Activated T-cell treated with anti-CD3 and anti-CD28 coated beads, Interleukin-2, amount 50 U/mL, for 4 hours (primary cell): ENCODE data around the gene FPGS. TPM values are rescaled to one million over a fixed set of nuclear protein-coding genes. Genes with fewer than 3 reads are reported as not detected.
"Not testable (repeated sequence)": the region's sequence is repeated elsewhere in the genome, so short reads cannot be mapped to it uniquely, and the experiment has no call there.

Source experiments
- ATAC-seq, 2 donors: fragments of 200-7000 bp; cut with Tn5 transposase; one replicate each; pipeline ENCODE4 v1.10.0; 2021
- DNase-seq: peaks from one replicate; pipeline ENCODE4 v3.0.0-alpha.2; 2020
- H3K27me3 Mint-ChIP-seq: one replicate; pipeline ENCODE4 v1.8.0; 2021; ENCODE audit warnings: low read depth, mixed read lengths
- H3K36me3 Mint-ChIP-seq: one replicate; pipeline ENCODE4 v1.8.0; 2022; ENCODE audit warnings: mixed read lengths; ENCODE audit not compliant: insufficient read depth
- H3K4me1 Mint-ChIP-seq: one replicate; pipeline ENCODE4 v1.8.0; 2021; ENCODE audit warnings: low read depth, mixed read lengths
- H3K4me3 Mint-ChIP-seq: one replicate; pipeline ENCODE4 v1.8.0; 2021; ENCODE audit warnings: mild to moderate bottlenecking, moderate library complexity, mixed read lengths
- H3K9me3 Mint-ChIP-seq: one replicate; pipeline ENCODE4 v1.8.0; 2021; ENCODE audit warnings: mixed read lengths
- total RNA-seq, 3 donors: library from RNA; stranded (reverse); gene quantifications; one replicate each; pipeline ENCODE4 v1.2.1, GENCODE V29; 2021

FPGS gene
- total RNA-seq, 3 donors from 2014 or later = 137 to 149 (median 141) TPM

DNA sequence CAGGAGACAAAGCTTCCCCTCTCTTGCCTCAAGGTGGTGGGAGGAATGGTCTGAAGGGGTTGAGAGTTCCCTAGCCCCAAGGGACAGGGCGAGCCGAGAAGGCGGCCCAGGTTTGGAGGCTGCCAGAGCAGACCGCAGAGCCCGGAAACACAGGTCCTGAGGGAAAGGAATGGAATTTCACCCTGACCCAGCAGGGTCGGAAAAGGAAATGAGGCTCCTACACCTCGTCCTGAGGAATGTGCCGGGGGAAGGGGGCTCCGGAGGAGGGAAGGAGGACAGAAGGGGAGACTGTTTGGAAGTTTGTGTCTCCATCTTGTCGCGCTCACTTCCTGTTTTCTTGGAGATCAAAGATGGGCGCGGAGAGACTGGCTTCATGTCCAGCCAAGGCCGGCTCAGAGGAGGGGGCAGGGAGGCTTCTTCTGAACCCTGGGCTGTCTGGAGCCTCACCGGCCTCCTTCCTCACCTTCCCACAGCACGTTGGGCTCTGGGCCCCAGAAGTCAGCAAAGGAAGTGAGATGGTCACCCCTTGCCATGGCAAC lies 42.2 kb downstream of the FPGS start:
- ATAC-seq (no peak), DNase-seq (no peak)
- Mint-ChIP-seq H3K4me1 (no peaks in the 10 kb centered on the region), H3K9me3 (peaks cover 12% of the 10 kb centered on the region), H3K36me3 (peaks cover 2% of the 10 kb centered on the region), H3K4me3 (no peak overlapping the region), H3K27me3 (no peaks in the 10 kb centered on the region)

DNA sequence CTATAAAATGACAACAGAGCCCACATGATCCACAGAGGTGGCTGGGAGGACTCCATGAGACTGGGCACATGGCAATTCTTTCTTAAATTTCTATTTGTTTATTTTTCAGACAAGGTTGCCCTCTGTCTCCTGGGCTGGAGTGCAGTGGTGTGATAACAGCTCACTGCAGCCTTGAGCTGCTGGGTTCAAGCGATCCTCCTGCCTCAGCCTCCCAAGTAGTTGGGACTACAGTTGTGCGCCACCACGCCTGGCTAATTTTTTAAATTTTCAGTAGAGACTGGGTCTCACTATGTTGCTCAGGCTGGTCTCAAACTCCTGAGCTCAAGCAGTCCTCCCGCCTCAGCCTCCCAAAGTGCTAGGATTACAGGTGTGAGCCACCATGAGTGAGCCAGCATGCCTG lies 42.9 kb downstream of the FPGS start:
- H3K36me3 Mint-ChIP-seq, H3K4me3 Mint-ChIP-seq, H3K27me3 Mint-ChIP-seq, ATAC-seq, H3K4me1 Mint-ChIP-seq, DNase-seq: not testable (repeated sequence)
- H3K9me3 Mint-ChIP-seq = peaks cover 12% of the 10 kb centered on the region

DNA sequence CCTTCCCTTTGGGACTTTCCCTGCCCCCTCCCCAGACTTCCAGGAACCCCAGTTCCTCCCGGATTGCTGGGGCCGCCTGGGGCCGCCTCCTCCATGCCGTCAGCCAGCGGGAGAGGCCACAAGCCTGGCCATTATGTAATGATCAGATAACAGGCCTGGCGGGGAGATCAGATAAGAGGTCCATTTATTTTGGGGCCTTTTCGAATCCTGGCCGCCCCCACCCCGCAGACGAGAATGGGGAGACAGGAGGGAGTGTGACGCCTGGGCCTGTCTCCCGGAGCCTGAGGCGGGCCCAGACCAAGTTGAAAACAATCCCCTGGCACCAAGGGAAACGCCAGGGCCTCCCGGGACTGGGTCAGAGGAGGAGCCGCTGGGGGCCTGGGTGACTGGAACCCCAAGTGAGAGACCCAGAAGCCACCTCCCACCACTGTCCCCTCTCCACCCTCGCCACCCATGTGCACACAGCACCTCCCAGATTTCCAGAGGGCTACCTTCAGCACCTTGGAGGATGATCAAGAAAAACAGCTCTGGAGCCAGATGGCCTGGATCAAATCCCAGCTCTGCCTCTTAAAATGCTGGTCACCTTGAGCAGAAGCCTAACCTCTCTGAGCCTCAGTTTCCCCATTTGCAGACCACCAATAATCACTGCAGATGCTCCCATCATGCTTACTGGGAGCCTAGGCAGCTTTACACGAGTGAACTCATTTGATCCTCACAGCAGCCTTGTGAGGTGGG lies 43.9 kb downstream of the FPGS start:
- no peaks in the 10 kb centered on the region for H3K4me1 Mint-ChIP-seq
- H3K4me3 Mint-ChIP-seq = no peak overlapping the region

DNA sequence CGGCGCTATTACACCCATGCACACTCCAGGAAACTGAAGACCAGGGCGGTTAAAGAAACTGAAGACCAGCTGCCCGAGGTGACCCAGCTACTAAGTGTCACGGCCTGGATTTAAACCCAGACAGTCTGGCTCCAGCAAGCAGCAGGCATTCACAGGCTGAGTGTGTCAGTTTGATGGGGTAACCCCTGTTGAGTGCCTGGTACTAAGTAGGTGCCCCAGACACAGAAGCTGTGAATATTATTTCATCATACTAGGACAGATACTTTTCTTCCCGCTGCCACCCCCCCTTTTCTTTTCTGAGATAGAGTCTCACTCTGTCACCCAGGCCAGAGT lies 44.5 kb downstream of the FPGS start:
- H3K27me3 Mint-ChIP-seq = no peaks in the 10 kb centered on the region
- DNase-seq (no peak), ATAC-seq (no peak)
- peaks cover 3% of the 10 kb centered on the region for H3K4me1 Mint-ChIP-seq
- peaks cover 12% of the 10 kb centered on the region for H3K9me3 Mint-ChIP-seq
- no peak overlapping the region for H3K4me3 Mint-ChIP-seq
- H3K36me3 Mint-ChIP-seq = peaks cover 7% of the 10 kb centered on the region

More for the DNA sequence above, 43.9 kb downstream of the FPGS start:
- H3K36me3 Mint-ChIP-seq = peaks cover 7% of the 10 kb centered on the region
- H3K27me3 Mint-ChIP-seq = no peaks in the 10 kb centered on the region
- DNase-seq (no peak), ATAC-seq (no peak)
- H3K9me3 Mint-ChIP-seq = peaks cover 12% of the 10 kb centered on the region

DNA sequence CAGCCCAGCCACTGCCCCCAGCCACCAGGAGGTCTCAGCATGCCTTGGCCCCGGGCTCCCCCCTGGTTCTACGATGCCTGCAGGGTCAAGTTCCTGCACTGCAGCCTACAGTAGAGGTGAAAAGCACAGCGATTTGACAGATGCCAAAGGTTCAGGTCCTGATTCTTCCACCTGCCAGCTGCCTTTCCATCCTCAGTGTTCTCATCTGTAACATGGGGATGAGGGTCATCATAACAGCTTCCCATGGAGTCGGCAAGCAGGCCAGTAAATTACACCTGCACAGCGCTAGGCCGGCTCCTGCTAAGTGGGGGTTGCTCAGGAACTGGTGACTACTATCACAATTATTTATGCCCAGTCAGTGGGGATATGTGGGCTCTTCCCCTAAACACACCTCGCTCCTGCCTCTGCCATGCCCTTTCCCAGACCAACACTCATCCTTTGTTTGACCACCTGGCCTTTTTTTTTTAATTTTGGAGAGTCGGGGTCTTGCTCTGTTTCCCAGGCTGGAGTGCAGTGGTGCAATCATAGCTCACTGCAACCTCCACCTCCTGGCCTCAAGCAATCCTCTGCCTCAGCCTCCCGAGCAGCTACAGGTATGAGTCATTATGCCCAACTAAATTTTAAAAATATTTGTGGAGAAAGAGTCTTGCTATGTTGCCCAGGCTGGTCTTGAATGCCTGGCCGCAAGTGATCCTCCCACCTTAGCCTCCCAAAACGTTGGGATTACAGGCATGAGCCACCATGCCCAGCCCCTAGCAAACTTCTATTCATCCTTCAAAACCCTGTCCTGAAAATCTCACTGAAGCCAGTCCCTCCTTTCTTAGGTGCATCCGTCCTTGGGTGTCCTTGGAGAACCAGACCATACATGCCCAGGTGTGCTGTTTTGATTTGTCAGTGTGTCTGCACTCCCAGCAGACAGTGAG lies 45.4 kb downstream of the FPGS start:
- ATAC-seq = no peak
- H3K4me1 Mint-ChIP-seq = peaks cover 11% of the 10 kb centered on the region
- peaks cover 7% of the 10 kb centered on the region for H3K36me3 Mint-ChIP-seq
- H3K9me3 Mint-ChIP-seq = peaks cover 12% of the 10 kb centered on the region
- DNase-seq = no peak
- no peaks in the 10 kb centered on the region for H3K27me3 Mint-ChIP-seq
- H3K4me3 Mint-ChIP-seq = no peak overlapping the region

DNA sequence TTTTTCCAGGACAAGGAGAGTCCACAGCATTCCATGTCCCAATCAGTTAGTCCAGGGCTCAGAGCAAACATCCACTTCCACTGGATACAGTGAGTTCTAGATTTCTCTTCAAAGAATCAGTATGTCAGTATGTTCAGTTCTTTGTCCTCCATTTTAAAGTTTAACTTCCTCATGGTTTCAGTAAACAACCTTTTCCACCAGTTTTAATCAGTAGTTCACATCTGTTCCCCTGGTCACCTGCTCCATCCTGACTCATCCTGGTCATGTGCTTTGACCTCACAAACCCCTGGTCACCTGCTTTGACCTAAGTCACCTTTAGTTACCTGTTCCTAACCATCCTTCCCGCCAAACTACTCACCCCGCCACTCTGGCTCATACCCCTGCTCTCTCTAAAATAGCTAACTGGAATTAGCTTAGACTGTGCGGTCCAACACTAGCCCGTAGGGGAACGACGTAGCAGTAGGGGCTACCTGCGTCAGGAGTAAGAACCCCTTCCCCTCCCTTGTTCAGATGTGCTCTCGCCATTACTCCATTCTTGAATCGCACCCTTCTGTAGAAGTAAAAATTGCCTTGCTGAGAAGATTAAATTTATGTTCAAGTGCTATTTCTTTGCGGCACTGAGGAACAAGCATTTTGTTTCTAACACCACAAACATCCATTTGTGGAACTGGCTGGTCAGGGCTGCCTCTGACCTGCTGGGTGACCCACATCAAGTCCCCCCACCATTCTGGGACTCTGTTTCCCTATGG lies 46.2 kb downstream of the FPGS start:
- ATAC-seq = no peak
- DNase-seq = no peak
- peaks cover 7% of the 10 kb centered on the region for H3K36me3 Mint-ChIP-seq
- H3K27me3 Mint-ChIP-seq = no peaks in the 10 kb centered on the region
- no peak overlapping the region for H3K4me3 Mint-ChIP-seq
- peaks cover 16% of the 10 kb centered on the region for H3K4me1 Mint-ChIP-seq
- peaks cover 12% of the 10 kb centered on the region for H3K9me3 Mint-ChIP-seq

DNA sequence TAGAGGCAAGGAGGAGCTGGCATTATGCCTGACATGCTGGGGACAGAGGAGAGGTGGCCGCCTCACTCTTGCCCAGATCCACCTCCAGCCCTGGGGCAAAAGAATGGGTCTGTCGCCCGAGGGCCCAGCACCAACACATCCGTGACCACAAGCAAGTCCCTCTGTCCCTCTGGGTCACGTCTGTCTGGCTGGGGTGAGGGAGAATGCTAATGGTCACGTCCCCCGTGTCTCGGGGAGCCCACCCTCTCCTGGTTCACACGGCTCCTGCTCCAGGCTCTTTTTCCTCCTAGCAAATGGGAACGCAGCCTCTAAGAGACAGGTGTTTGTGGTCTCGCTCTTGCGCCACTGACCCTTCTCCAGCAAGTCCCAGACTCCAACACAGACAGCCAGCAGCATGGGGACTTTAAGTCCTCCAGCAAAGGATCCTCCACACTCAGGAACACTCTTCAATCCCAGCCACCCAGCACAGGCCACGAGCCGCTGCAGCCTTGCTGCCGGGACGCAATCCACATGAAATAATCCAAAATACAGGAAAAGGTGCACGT lies 47.7 kb downstream of the FPGS start:
- Mint-ChIP-seq H3K27me3 (no peaks in the 10 kb centered on the region), H3K4me1 (peaks cover 22% of the 10 kb centered on the region), H3K4me3 (no peak overlapping the region), H3K9me3 (peaks cover 12% of the 10 kb centered on the region), H3K36me3 (peaks cover 7% of the 10 kb centered on the region)
- ATAC-seq (no peak), DNase-seq (no peak)

DNA sequence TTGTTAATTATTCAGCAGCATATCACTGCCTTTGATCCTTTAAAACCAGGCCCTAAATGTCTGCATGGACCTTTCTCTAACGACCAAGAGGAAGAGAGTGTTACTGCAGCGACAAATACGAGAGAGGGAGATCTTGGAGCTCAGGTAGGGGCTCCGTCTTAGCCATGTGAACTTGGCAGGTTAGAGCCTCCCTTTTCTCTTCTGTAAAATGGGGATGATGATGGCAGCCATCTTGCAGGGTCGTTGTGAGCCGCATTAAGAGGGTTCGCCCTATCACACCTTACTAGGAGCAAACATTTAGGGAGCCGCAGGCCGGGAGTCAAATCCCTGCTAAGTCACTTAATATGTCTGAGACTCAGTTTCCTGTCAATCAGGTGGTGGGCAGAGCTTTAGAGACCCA lies 50.1 kb downstream of the FPGS start:
- ATAC-seq (no peak), DNase-seq (no peak)
- Mint-ChIP-seq H3K27me3 (no peaks in the 10 kb centered on the region), H3K4me1 (peaks cover 28% of the 10 kb centered on the region), H3K4me3 (peak overlapping the region; percentile 86), H3K36me3 (peaks cover 7% of the 10 kb centered on the region), H3K9me3 (peaks cover 12% of the 10 kb centered on the region)

DNA sequence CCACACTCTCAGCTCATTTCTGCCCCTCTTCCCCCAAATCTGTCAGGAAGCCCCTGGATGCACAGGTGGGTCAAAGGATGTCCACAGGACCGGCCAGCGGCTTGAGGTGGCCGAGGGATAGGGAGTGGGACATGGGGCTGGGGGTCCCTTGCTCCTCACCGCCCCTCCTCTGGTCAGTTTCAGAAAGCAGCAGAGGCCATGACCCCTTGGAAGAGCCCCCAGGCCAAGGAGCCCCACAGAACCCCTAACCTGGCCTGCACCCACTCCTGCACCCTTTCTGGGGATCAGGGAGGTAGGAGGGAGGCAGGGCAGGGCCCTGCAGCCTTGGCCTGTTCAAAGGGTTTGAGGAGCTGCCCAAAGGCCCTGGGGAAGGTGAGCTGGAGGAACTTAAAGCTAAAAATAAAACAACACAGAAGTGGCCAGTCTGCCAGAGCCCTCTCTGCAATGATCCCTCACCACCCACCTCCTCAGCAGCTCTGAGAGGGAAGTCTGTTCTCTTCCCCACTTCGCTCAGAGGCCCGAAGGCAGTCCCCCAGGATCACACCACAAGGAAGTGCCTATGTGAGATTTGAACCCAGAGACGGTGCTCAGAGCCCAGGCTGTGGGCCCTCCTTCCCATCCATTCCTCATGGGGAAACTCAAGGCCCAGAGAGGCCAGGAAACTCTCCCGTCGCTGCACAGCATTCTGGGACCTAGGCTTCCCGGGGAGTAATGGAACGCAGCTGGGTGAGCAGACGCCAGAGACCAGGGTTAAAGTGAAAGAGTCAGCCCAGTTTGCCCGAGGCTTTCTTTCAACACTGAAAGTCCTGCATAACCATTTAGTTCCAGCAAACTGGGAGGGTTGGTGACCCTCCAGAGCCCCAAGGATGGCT lies 50.9 kb downstream of the FPGS start:
- Mint-ChIP-seq H3K36me3 (peaks cover 7% of the 10 kb centered on the region), H3K4me1 (peaks cover 28% of the 10 kb centered on the region), H3K4me3 (peak overlapping the region; percentile 86), H3K27me3 (no peaks in the 10 kb centered on the region), H3K9me3 (peaks cover 10% of the 10 kb centered on the region)
- ATAC-seq (peak; percentile 42 to 49), DNase-seq (no peak)

DNA sequence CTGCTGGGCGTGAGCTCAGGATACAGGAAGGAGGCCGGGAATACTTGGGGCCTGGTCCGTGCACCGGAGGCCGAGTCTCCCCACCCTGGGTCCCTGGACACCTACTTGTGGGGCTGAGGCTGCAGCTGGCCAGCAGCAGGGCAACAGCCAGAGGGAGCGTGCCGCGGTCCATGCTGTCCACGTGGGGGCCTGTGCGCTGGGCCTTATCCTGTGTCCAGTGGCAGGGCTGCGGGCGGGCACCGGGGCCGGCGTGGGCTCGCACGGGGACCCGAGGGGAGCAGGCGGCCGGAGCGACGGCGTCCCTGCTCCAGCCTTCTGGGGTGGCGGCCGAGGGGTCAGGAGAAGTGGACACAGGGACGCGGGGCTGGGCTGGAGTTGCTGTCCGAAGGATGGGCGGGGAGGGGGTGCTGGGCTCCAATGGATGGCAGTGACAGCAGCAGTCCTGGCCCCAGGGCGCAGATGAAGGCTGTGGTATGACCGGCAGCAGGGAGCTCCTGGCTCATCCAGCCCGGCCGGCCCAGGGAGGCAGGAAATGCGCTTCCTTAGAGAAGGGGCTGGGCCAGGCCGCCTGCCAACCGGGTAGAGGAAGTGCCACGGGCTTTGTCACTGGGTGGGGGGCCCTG lies 51.6 kb downstream of the FPGS start, which contains the start of gene ENG:
Gene ENG (minus strand): TSS at position 475 of the 623 bp plus-strand sequence. CDS start 303 bp downstream, at position 172.
- H3K27me3 Mint-ChIP-seq = no peaks in the 10 kb centered on the region
- H3K4me3 Mint-ChIP-seq = peak within 1 kb of the TSS; percentile 86
- peaks cover 31% of the 10 kb centered on the region for H3K4me1 Mint-ChIP-seq
- ATAC-seq (peak; percentile 60 to 73), DNase-seq (no peak)
- peaks cover 7% of the 10 kb centered on the region for H3K36me3 Mint-ChIP-seq
- H3K9me3 Mint-ChIP-seq = peaks cover 3% of the 10 kb centered on the region

DNA sequence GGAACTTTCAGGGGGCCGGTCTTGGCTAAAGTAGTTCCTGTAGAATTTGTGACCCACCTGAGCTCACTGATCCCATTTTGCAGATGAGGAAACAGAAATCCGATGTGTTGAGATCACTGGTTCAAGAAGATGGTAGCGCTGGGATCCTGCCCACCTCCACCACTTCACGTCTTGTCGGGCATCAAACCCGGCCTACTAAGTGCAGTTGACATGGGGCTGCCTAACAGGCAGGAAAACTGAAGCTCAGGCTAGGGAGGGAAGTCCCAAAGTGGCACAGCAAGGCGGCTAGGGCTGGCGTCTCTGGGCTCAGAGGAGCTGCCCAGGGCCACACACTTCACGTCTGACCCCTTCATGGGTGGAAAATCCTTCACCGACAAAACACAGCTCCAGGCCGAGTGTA lies 52.3 kb downstream of the FPGS start:
- no peak for ATAC-seq
- Mint-ChIP-seq H3K27me3 (no peaks in the 10 kb centered on the region), H3K9me3 (no peaks in the 10 kb centered on the region), H3K36me3 (peaks cover 5% of the 10 kb centered on the region), H3K4me3 (peak overlapping the region; percentile 19), H3K4me1 (peaks cover 31% of the 10 kb centered on the region)
- DNase-seq = no peak

DNA sequence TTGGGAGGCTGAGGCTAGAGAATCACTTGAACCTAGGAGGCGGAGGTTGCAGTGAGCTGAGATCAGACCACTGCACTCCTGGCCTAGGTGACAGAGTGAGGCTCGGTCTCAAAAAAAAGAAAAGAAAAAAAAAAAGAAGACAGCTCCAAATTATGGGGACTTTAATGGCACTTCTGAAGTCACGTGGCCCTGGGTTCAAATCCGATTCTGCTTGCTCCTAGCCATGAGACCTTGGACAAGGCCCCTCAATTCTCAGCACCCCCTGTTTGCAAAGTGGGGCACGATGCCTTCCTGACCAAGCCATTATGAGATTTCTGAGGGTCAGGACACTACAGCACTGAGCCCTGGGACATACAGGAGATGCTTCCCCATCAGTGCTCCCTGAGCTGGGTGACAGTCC lies 52.8 kb downstream of the FPGS start:
- DNase-seq = no peak
- H3K36me3 Mint-ChIP-seq = peaks cover 2% of the 10 kb centered on the region
- no peaks in the 10 kb centered on the region for H3K27me3 Mint-ChIP-seq
- H3K4me3 Mint-ChIP-seq = peak overlapping the region; percentile 16
- no peak for ATAC-seq
- no peaks in the 10 kb centered on the region for H3K9me3 Mint-ChIP-seq
- peaks cover 33% of the 10 kb centered on the region for H3K4me1 Mint-ChIP-seq
